Activated CD4-positive, alpha-beta T cell treated with anti-CD3 and anti-CD28 coated beads, Interleukin-2, Interleukin-4, amounts not matched to agents 100 ng/mL and 50 ng/mL, durations not matched to agents 16 hours and 8 hours (primary cell): ENCODE measurements around the gene NFASC.

Experiments
- DNase-seq: peaks from one replicate; pipeline ENCODE4 v3.0.0-alpha.2; 2020; ENCODE audit warnings: low spot score

The NFASC gene

GRCh38 chr1:205041998-205042910 lies 171.6 kb downstream of the NFASC start:
- DNase-seq, result no peak

DNA sequence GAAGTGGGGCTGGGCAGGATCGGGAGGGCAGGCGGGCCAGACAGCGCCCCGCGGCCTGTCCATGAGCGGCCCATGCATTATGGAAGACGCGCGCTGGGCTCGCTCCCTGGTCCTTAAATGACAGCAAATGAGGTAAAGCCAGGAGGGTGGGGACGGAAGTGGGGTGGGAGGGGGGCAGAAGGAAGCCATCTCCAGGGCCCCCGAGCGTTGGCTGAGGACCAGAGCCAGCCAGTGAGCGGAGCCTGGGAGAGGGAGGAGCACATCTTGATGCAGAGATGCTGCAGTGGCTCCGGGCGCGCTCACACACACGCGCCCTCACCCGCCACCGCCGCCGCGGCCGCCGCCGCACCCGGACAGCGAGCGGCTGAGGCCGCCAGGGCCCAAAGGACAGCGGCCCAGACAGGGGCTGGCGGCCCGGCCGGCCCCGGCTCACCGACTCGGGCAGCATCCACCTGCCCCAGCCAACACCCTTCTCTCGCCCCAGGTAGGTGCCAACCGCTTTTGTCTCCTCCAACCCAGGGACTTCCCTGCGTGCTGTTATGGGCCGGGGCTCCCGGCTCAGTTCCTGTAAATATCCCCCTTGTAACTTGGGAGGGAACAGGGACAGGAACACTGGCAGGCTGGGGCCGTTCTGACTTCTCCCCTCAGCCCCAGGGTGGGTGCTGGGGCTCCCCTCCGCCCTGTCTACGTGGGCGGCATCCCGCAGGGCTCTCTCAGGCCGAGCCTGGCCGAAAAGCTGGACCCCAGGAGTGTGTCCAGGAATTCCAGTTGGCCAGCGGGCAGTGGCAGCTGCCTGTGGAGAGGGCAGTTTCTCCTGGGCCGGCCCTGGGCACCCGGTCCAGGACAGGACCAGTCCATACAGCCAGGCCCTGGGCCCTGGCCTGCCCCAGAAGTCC lies 172.5 kb downstream of the NFASC start, which contains the start of gene CNTN2:
Gene CNTN2 (plus strand): TSS at position 302 of the 896 bp plus-strand sequence. CDS start 9,974 bp downstream, outside the sequence.
- no peak for DNase-seq

GRCh38 chr1:205043866-205044265 lies 173.2 kb downstream of the NFASC start:
- DNase-seq, result no peak

DNA sequence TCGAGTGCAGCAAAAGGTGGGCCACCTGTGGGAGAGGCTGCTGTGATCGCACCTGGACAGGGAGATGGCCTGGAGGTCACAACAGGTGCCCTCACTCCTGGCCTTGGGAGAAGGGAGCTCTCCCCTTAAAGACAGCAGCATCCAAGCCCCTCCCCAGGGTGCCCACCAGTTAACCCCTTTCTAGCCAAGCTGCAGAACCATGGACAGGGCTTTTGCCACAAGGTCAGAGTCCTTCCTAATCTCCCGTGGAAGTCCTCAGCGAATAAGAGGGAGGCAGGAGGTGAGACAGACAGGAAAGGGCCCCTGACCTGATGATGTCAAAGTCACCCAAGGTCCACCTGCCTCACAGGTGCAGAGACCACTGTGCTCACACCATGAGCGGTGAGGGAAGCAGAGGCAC lies 174.1 kb downstream of the NFASC start:
- no peak for DNase-seq

DNA sequence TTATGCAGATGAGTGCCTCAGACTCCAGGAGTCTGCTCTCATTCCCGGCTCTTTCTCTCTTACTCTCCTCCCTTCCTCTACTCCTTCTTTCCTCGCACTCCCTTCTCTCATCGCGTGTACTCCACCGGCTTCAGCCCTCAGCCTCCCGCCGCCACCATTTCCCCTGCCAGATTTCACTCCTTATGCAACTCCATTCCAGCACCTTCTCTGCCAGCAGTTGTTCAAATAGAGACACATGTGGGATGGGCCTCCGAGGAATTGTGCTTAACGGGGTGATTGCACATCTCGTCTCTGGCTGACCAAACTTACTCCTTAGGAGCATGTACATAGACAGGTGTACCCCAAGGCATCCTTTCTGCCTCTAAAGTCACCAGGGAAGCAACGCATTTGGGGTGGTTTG lies 174.5 kb downstream of the NFASC start:
- no peak for DNase-seq

DNA sequence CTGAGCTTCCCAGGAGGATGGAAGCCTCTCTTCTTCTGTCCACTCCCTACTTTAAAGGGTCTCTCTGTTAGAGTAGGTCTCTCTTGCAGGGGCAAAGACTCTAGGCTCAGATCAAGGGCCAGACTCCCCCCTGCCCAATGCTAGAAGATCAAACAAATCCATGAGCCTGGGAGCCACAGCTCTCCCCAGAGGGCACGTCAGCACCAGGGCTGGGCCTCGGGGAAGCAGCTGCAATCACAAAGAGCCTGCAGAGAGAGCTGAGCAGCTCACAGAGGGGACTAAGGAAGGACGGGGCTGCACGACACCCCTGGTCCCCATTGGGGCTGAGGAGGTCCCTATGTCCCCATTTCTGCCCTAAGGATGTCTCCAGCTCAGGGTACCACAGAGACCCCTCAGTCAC lies 176.2 kb downstream of the NFASC start:
- DNase-seq, result no peak

DNA sequence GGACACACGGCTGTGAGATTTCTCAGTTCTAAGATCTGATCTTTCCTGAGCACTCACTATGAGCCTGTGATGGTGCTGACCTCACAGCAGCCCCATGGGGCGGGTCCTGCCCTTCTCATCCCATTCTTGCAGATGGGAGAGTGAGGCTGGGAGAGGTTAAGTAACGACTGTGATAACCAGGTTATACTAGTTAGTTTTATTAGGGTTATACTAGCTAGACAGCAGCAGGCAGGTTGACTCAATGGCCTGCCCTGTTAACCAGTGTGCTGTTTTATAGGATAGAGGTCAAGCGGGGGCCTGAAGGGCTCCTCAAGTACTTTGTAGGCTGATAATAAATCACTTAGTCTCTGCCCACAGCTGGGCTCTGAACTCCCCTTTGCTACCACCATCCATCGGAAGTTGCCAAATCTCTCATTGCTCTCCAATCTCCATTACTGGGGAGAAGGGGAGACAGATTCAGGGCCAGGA lies 177.1 kb downstream of the NFASC start:
- DNase-seq, result no peak

GRCh38 chr1:205048382-205048781 lies 177.7 kb downstream of the NFASC start:
- DNase-seq, result no peak

DNA sequence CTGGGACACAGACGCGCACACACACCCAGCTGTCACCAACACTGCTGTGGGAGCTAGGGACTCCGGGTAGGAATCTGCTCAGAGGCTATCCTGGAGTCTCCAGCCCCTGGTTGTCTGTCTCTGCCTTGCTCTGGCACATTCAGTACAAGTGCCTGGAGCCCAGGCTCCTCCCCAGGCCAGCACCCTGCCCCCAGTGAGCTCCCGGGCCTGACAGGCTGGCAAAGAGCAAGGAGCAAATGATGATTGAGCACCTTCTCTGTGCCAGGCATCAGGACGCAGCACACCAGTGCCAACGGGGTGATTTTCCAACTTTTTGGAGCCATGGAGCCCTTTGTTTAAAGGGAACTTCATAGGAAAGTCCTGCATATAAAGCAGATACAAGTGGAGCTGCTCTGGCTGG lies 178.8 kb downstream of the NFASC start:
- no peak for DNase-seq

- no peak for DNase-seq
Measured at GRCh38 chr1:205052690-205053089, 182.0 kb downstream of the NFASC start.

GRCh38 chr1:205053296-205053695 lies 182.6 kb downstream of the NFASC start:
- no peak for DNase-seq

GRCh38 chr1:205054013-205054412 lies 183.4 kb downstream of the NFASC start:
- no peak for DNase-seq

GRCh38 chr1:205056188-205056611 lies 185.5 kb downstream of the NFASC start:
- no peak for DNase-seq

GRCh38 chr1:205056956-205057568 lies 186.4 kb downstream of the NFASC start:
- DNase-seq, result no peak

GRCh38 chr1:205057808-205058575 lies 187.3 kb downstream of the NFASC start:
- no peak for DNase-seq

GRCh38 chr1:205058853-205059252 lies 188.2 kb downstream of the NFASC start:
- no peak for DNase-seq

DNA sequence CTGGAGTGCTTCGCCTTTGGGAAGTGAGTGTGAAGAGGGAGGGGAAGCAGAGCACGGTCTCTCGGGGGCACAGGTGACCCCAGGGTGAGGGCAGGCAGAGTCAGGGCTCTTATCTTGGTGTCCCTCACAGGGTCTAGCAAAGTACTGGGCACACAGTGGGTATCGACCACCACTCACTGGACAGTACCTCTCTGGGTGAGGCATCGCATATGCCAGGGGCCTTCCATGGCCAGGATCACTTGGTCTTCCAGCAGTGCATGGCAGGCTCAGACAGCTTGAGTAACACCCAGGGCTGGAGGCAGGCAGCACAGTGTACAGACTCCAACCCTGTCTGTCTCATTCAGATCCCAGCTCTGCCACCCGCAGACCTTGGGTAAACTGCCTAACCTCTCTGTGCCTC lies 189.0 kb downstream of the NFASC start:
- DNase-seq, result no peak

DNA sequence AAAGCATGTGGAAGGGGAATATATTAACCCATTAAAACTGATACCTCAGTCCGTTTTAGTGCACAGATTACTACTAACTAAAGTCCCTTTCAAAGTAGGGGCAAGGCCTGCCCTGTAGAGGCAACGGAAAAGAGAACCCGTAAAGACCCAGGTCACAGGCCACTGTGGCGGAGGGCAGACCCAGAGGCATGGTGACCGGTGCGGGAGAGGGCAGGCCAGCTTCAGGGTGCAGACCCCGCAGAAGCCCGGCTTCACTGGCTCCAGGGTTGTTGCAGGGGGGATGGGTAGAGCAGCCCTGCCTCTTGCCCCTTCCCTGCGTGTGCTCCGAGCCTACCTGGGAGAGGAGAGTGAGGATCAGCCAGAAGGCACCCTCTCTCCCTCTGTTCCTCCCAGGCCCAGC lies 190.1 kb downstream of the NFASC start:
- DNase-seq, result no peak

DNA sequence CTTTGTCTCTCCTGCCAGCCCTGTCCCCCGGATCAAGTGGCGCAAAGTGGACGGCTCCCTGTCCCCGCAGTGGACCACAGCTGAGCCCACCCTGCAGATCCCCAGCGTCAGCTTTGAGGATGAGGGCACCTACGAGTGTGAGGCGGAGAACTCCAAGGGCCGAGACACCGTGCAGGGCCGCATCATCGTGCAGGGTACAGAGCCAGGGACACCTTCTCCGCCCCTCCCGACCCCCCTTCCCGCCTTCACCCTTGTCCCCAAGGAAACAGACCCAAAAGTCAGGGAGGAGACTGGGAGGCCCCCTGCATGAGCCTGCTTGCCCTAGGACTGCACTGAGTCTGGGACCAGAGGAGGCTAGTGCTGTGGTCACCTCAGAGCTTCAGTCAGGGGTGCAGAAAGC lies 190.6 kb downstream of the NFASC start:
- no peak for DNase-seq

- peak; percentile 74 for DNase-seq
Measured at GRCh38 chr1:205061665-205062069, 191.0 kb downstream of the NFASC start.

DNA sequence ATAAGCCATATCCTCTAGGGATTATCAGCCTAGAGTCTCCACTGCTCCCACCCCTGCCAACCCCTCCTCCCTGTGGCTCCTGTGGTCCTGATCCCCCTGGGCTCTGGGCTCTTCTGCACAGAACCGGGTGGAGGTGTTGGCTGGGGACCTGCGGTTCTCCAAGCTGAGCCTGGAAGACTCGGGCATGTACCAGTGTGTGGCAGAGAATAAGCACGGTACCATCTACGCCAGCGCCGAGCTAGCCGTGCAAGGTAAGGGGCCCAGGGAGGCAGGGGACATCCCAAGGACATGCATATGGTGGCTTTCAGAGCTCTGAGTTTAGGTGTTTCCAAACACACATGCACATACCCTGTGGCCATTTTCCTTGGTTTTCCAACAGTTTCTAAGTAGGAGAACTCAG lies 191.7 kb downstream of the NFASC start:
- no peak for DNase-seq
